Smooth muscle cell (in vitro differentiated cells): ENCODE results near the gene PSMA1. TPM values are rescaled to one million over a fixed set of nuclear protein-coding genes. Genes with fewer than 3 reads are reported as not detected.
A peak's percentile ranks its signal among the peaks of the same experiment; 100 is the strongest.

Source experiments
- DNase-seq: peaks from one replicate; lab custom pipeline; 2025; ENCODE audit not compliant: unreplicated experiment; lab: John Stamatoyannopoulos, UW
- H2AFZ ChIP-seq: fragments of 200-600 bp; sonication (generic); 2 replicates; pipeline ENCODE4 v1.6.0; 2016; ENCODE audit warnings: antibody characterized with exemption, low read depth, mild to moderate bottlenecking
- H3F3A ChIP-seq: fragments of 200-600 bp; sonication (generic); 2 replicates; pipeline ENCODE4 v1.6.0; 2017; ENCODE audit warnings: antibody characterized with exemption, low read depth
- H3K27ac ChIP-seq: fragments of 200-600 bp; sonication (generic); 2 replicates; pipeline ENCODE4 v1.5.1; 2016; ENCODE audit warnings: low read depth, mild to moderate bottlenecking
- H3K27me3 ChIP-seq: fragments of 200-600 bp; sonication (generic); 2 replicates; pipeline ENCODE4 v1.6.1; 2016; ENCODE audit warnings: low read depth, mild to moderate bottlenecking
- H3K36me3 ChIP-seq: fragments of 200-600 bp; sonication (generic); 2 replicates; pipeline ENCODE4 v1.5.1; 2016; ENCODE audit warnings: low read depth
- H3K4me1 ChIP-seq: fragments of 200-600 bp; sonication (generic); 2 replicates; pipeline ENCODE4 v1.5.1; 2016; ENCODE audit warnings: low read depth
- H3K4me2 ChIP-seq: fragments of 200-600 bp; sonication (generic); 2 replicates; pipeline ENCODE4 v1.6.0; 2016; ENCODE audit warnings: mild to moderate bottlenecking
- H3K4me3 ChIP-seq: fragments of 200-600 bp; sonication (generic); 2 replicates; pipeline ENCODE4 v1.5.1; 2016; ENCODE audit warnings: mild to moderate bottlenecking
- H3K79me2 ChIP-seq: fragments of 200-600 bp; sonication (generic); 2 replicates; pipeline ENCODE4 v1.6.0; 2016; ENCODE audit warnings: low read depth, mild to moderate bottlenecking
- H3K9ac ChIP-seq: fragments of 200-600 bp; sonication (generic); 2 replicates; pipeline ENCODE4 v1.6.0; 2016; ENCODE audit warnings: low read depth
- H3K9me3 ChIP-seq: fragments of 200-600 bp; sonication (generic); replicated peaks from 2 replicates; pipeline ENCODE4 v1.5.1; 2016; ENCODE audit warnings: low read depth
- H4K20me1 ChIP-seq: fragments of 200-600 bp; sonication (generic); 2 replicates; pipeline ENCODE4 v1.6.0; 2016; ENCODE audit warnings: low read depth
- CTCF ChIP-seq: fragments of 200-600 bp; sonication (generic); IDR thresholded peaks from 2 replicates; pipeline ENCODE4 v1.5.1; 2017; ENCODE audit warnings: borderline replicate concordance, mild to moderate bottlenecking, antibody characterized with exemption; ENCODE audit not compliant: insufficient read depth, poor library complexity, severe bottlenecking
- whole genome bisulfite sequencing: methylation state at CpG from one replicate; pipeline ENCODE4 v1.1.7; 2016; ENCODE audit warnings: low lambda C conversion rate; 5-methylcytosine and 5-hydroxymethylcytosine counted together
- polyA plus RNA-seq: library from polyadenylated mRNA; unstranded; fragments of >200 nt; fragmentation: Nextera tagmentation; extraction: Ambion mirVana; gene quantifications from 2 replicates; pipeline ENCODE4 v1.2.1, GENCODE V29; 2016
- total RNA-seq: library from RNA; depleted of rRNA; stranded (reverse); fragments of >200 nt; gene quantifications from 2 replicates; pipeline ENCODE4 v1.2.3, GENCODE V29; 2014

The PSMA1 gene
- total and polyA plus RNA-seq, 2 experiments from 2014 or later = 205 to 256 TPM

GRCh38 chr11:14522801-14523200 is 2.6 kb upstream of the PSMA1 start:
- Histone ChIP-seq H3K27me3 (no peaks in the 10 kb centered on the region), H3K4me2 (no peak overlapping the region), H3K9ac (no peak overlapping the region), H3K79me2 (peaks cover 26% of the 10 kb centered on the region), H3K4me3 (no peak overlapping the region), H4K20me1 (no peaks in the 10 kb centered on the region), H3K36me3 (peaks cover 1% of the 10 kb centered on the region), H3F3A (no peaks in the 10 kb centered on the region), H3K9me3 (no peaks in the 10 kb centered on the region), H3K4me1 (peaks cover 10% of the 10 kb centered on the region), H3K27ac (no peak overlapping the region), H2AFZ (no peak overlapping the region)
- TF ChIP-seq CTCF = no peak
- DNase-seq = no peak
- WGBS = 100% methylated on average over 1 of the region's 1 CpG

- Histone ChIP-seq H3K4me1 (peaks cover 10% of the 10 kb centered on the region), H3K4me2 (no peak overlapping the region), H3K9me3 (no peaks in the 10 kb centered on the region), H3K27ac (no peak overlapping the region), H3K9ac (no peak overlapping the region), H3K36me3 (peaks cover 7% of the 10 kb centered on the region), H3K4me3 (no peak overlapping the region), H2AFZ (no peak overlapping the region), H3F3A (no peaks in the 10 kb centered on the region), H3K27me3 (no peaks in the 10 kb centered on the region), H3K79me2 (peaks cover 32% of the 10 kb centered on the region), H4K20me1 (no peaks in the 10 kb centered on the region)
- 93% methylated on average over 1 of the region's 1 CpG for WGBS
- TF ChIP-seq CTCF = no peak
- DNase-seq = no peak
Observed at GRCh38 chr11:14522245-14522644, 2.1 kb upstream of the PSMA1 start.

- H3K9me3 ChIP-seq = no peaks in the 10 kb centered on the region
- H4K20me1 ChIP-seq = no peaks in the 10 kb centered on the region
- H3K79me2 ChIP-seq = peaks cover 36% of the 10 kb centered on the region
- H3K27me3 ChIP-seq = no peaks in the 10 kb centered on the region
- peak overlapping the region; percentile 96 for H2AFZ ChIP-seq
- peak overlapping the region; percentile 91 for H3K4me2 ChIP-seq
- peak overlapping the region; percentile 70 for H3K4me3 ChIP-seq
- DNase-seq = no peak
- no peaks in the 10 kb centered on the region for H3F3A ChIP-seq
- WGBS = 31% methylated on average over 11 of the region's 11 CpGs
- TF ChIP-seq CTCF = no peak
- H3K9ac ChIP-seq = peak overlapping the region; percentile 94
- H3K36me3 ChIP-seq = peaks cover 11% of the 10 kb centered on the region
- peaks cover 10% of the 10 kb centered on the region for H3K4me1 ChIP-seq
- peak overlapping the region; percentile 88 for H3K27ac ChIP-seq
Observed at GRCh38 chr11:14520747-14521151, 563 bp upstream of the PSMA1 start.

GRCh38 chr11:14519597-14519916 is 629 bp downstream of the PSMA1 start:
- Histone ChIP-seq H4K20me1 (peaks cover 5% of the 10 kb centered on the region), H3K4me3 (peak overlapping the region; percentile 70), H3K36me3 (peaks cover 14% of the 10 kb centered on the region), H3K27me3 (no peaks in the 10 kb centered on the region), H3K4me2 (peak overlapping the region; percentile 91), H3K9ac (peak overlapping the region; percentile 94), H3K27ac (peak overlapping the region; percentile 88), H3K79me2 (peaks cover 36% of the 10 kb centered on the region), H3F3A (no peaks in the 10 kb centered on the region), H2AFZ (peak overlapping the region; percentile 70), H3K4me1 (peaks cover 10% of the 10 kb centered on the region), H3K9me3 (no peaks in the 10 kb centered on the region)
- no peak for DNase-seq
- no peak for TF ChIP-seq CTCF
- 1% methylated on average over 10 of the region's 10 CpGs for WGBS
